Activated CD4-positive, alpha-beta T cell treated with anti-CD3 and anti-CD28 coated beads, Interleukin-2, amount 50 U/mL, for 4 hours (primary cell): ENCODE results near the gene SGSM1.
"Not testable (repeated sequence)": the region's sequence is repeated elsewhere in the genome, so short reads cannot be mapped to it uniquely, and the experiment has no call there.

Experiments
- DNase-seq, 2 experiments: peaks; one replicate each; pipeline ENCODE4 v3.0.0-alpha.2; 2020

Gene SGSM1

GRCh38 chr22:24807284-24807950, 1.4 kb downstream of the SGSM1 start:
- DNase-seq = no peak

GRCh38 chr22:24809331-24809730, 3.3 kb downstream of the SGSM1 start:
- no peak for DNase-seq

- no peak for DNase-seq
These were observed 4.2 kb downstream of the SGSM1 start for GRCh38 chr22:24810043-24810749.

GRCh38 chr22:24812950-24813775, 7.2 kb downstream of the SGSM1 start:
- DNase-seq = no peak

DNA sequence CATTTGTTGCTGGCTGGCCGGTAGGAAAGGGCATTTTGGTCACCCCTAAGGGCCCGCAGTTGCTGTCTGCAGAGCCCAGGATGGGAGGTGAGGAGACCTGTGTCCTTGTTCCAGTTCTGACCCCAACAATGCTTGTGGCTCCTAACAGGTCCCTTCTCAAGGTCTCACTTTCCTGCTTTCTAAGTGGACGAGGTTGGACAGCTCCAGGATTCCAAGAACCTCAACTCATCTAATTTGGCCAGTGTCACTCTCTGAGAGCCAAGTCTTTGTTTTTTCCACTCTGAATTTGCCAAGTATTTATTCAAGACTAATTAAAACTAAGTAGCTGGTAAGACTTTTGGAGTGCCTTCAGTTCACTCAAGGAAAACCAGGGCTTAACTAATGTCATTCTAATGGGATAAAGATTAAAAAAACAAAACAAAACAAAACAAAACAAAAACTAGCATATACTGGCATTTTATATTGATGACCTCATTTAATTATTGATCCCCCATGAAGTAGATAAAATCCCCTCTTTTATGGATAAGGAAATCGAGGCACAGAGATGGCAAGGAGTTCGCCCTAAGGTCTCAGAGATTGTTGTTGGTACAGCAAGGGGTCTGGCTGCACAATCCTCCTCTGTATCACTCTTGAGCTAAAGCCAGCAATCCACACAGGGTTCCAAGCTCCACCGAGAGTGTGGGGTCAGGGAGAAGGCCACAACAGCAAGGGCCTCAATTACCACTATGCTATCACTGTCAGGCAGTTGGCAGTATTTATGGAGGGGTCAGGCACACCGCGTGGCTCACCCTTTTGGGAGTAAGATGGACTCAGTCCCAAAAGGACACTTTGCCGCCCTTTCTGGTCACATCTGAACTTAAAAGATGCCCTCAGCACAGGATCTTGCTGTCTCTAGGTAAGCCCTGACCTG, 8.1 kb downstream of the SGSM1 start:
- DNase-seq = no peak

DNA sequence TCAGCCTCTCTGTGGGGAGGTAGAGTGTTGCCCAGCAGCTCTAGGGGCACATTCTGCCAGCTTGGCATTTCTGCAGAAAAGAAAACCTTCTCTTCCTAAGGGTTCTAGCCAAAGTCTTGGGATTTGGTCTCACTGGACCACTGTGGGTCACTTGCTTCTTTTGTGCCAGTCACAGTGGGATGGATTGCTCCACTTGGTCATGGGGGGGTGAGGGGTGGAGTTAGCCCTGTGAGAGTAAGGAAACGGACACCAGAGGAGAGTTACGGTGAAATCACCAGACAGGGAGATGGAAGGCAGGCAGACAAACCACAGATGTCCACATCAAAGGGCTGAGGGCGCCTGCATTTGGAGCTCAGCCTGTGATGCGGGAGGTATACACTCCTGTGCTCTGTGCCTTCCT, 10.8 kb downstream of the SGSM1 start:
- DNase-seq = no peak

DNA sequence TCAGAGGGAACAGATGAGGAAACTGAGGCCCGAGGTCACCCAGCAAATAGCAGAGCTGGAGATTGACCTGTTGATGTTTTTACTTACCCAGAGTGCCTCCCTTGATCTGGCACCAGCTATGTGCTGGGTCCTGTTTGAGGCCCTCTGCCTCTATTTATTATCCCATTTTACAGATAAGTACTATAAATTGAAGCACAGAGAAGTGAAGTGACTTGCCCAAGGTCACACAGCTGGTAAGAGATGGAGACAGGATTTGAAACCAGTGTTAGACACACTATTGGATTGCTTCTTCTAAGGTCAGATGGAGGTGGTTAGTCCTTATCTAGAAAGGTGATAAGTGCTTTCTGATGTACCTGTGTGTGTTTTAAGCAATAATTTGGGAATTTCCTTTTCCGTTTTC, 13.5 kb downstream of the SGSM1 start:
- DNase-seq = no peak

DNA sequence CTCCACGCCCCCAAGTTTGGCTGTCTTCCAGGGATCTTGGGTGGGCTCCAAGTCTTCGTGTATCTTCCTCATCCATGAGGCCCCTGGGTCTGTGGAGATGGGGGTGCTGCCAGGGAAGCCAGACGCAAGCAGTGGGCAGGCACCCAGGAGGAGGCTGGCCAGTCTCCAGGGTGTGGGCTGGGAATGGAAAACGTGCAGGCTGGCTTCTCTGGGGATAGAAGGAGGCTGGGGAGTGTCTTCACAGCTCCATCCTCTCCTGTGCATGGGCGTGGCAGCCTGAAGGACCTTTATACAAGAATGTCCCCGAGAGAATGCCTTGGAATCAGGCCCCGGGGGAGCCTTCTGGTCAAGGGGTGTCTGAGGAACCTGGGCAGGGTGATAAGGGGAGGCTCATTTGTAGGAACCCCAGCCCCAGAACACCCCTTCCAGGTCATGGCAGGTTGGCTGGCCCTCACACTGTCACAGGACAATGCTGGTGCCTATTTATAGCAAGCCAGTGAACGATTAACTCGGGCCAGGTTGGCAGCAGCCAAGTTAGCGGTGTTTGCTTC, 14.0 kb downstream of the SGSM1 start:
- no peak for DNase-seq

DNA sequence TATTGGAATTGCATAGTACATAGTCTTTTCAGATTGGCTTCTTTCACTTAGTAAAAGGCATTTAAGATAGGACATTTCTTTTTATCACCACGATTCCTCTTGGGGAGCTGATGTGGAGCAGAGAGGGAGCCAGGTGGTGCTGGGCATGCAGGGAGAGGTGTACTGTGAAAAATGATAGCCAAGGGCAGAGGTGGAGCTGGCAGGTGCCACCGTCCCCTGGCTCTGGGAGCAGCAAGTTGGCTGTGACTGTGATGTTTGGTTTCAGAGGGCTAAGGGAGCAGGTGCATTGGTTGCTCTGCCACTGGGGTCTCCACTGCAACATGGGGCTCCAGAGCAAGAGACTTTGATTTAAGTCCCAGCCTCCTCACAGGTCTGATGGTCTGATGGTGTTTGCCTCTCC, 16.5 kb downstream of the SGSM1 start:
- no peak for DNase-seq

DNA sequence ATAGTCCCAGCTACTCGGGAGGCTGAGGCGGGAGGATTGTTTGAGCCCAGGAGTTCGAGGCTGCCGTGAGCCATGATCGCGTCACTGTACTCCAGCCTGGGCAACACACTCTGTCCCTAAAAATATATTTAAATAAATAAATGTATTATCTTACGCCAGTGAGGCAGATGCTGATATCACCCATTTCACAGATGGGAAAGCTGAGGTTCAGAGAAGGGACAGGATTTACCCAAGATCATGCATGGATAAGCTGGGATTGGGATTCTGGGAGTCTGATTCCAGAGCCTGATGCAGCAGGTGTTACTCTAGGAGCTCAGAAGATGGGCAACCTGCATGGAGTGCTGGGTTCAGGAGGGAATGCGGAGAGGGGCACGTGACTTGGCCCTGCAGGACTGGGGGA, 17.8 kb downstream of the SGSM1 start:
- no peak for DNase-seq

- no peak for DNase-seq
These were observed 18.2 kb downstream of the SGSM1 start for GRCh38 chr22:24824250-24824649.

- DNase-seq = no peak
These were observed 18.9 kb downstream of the SGSM1 start for GRCh38 chr22:24824915-24825314.

DNA sequence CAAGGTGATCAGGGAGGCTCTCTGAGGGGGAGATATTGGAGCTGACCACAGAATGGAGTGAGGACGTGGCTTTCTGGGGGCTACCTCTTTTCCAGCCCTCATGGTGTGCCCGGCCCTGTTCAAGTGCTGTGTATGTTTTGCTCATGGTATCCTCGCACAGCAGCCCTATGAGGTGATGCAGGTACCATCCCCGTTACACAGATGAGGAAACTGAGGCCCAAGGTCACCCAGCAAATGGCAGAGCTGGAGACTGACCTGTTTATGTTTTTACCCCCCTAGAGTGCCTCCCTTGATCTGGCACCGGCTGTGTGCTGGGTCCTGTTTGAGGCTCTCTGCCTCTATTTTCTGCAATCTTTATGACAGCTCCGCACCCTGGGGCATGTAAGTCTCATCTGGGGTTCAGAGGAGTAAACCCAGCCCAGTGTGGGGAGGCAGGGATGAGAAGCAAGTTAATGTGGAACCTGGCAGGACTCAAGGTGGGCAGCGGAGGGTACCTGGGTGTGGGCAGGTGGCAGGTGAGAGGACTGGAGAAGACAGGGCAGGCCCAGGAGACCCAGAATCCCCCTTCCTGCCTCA, 20.8 kb downstream of the SGSM1 start:
- no peak for DNase-seq

DNA sequence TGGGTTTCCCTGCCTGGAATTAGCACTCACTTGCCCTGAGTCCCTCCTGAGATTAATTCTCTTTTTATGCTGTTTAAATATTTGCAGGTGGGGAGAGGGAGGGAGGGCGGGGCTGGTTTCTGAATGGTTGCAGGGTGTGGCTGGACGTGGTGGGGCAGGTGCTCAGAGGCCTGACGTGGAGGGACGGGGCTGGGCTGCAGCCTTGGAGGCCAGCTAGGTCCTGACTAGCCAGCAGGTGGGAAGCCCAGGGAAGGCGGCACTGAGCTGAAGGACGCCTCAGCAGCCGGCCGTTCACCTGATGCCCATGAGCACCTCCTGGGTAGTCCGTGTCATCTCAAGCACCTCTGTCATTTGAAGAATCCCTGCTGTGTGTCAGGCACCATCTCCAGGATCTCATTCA, 21.3 kb downstream of the SGSM1 start:
- no peak for DNase-seq

DNA sequence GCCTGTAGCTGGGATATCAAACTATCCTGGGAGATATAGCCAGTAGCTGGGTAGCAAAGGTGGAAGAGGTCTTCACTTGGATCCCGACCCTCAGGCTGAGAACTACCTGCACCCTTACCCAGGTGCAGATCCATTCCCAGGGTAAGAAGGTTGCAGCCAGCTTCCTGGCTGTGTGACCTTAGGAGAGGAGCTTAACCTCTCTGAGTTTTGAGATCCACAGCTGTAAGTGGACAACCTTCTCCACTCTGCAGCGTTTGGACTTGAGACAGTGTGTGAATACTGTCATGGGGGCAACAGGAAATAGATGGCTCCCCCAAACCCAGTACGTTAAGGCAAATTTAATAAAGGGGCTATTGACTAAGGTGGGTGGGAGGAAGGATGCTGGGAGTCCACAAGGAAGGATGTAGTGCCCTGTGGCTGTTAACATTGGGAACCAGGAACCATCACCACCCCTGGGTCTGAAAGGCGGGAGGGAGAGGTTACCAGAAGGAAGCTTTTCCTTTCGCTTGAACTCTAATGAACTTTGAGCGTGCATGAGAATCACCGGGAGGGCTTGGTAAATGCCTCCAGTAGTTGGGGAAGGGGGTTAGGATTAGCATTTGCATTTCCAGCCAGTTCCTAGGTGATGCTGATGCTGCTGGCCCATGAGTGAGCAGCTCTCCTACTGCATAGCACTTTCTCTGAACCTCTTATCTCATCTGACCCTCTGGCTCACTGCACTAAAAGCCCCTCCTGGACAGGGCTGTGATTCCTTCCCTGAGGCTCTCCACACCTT, 24.4 kb downstream of the SGSM1 start:
- DNase-seq = no peak

DNA sequence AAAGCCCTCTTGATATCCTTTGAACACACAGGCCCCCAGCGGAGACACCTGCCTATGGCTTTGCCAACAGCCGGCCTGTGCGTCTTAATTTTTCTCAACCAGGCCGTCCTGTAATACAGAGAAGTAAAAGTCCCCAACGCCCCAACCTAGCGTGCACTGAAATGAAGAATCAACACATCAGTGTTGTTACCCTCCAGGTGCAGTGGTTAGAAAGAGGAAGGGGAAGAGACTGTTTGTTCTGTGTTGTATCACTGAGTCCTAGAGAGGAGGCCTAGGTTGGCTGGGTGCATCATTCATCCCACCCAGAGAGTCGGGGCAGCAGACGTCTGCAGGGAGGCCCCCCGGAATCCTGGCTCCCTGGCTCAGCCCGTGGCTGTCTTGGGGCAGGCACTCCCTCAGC, 25.7 kb downstream of the SGSM1 start:
- DNase-seq = no peak

GRCh38 chr22:24833881-24834495, 28.0 kb downstream of the SGSM1 start:
- no peak for DNase-seq

DNA sequence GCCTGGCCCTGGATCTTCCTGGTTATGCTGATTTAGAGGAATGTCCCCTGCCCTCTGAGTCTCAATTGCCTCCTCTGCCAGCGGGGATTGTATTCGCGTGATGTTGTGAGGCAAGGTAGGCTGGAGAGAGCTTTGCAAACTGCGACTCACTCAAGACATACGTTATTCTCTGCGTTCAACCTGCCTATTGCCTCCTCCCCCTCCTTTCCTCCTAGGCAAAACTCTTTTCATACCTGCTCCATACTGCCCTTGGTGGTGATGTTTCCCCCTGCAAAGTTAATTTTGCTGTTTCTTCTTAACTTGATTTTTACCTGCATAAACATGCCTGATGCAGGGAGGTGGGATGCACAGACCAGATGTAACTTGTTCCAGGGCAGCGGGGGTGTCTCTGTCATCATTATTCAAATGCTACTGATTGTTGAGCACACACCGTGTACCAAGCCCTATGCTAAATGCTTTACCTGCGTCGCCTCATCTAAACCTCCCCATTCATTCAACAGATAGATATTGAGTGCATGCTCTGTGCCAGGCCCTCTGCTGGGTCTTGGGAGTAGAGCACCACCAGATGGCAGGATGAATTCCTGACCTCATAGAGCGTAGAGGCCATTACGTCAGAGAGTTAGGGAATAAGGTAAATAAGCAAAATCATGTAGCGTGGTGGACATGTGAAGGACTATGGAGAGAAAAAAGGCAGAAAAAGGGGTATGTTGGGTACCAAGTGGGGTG, 29.0 kb downstream of the SGSM1 start:
- no peak for DNase-seq

DNA sequence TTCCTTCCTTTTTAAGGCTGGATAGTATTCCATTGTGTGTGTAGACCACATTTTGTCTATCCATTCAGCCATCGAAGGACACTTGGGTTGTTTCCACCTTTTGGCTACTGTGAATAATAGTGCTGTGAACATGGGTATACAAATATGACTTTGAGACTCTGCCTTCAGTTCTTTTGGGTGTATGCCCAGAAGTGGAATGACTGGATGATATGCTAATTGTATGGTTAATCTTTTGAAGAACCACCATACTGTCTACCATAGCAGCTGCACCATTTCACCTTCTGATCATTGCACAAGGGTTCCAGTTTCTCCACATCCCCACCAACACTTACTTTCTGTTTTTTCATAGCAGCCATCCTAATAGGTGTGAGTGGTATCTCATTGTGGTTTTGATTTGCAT, 30.3 kb downstream of the SGSM1 start:
- DNase-seq = no peak

DNA sequence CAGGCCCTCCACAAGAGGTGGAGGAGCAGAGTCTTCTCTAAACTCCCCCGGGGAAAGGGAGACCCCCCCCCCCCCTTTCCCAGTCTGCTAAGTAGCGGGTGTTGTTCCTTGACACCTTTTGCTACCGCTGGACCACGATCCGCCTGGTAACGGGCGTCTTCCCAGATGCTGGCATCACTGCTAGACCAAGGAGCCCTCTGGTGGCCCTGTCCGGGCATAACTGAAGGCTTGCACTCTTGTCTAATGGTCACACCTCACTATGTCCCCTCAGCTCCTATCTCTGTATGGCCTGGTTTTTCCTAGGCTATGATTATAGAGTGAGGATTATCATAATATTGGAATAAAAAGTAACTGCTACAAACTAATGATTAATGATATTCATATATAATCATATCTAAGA, 31.5 kb downstream of the SGSM1 start:
- DNase-seq = not testable (repeated sequence)
